GM21381 (cell line): ENCODE measurements around the gene ACSM2A.
"Not testable (repeated sequence)": the region's sequence is repeated elsewhere in the genome, so short reads cannot be mapped to it uniquely, and the experiment has no call there.

Experiments
- ATAC-seq: cut with Tn5 transposase; IDR thresholded peaks from one replicate; pipeline ENCODE4 v1.9.1; 2021; ENCODE audit warnings: mild to moderate bottlenecking, moderate library complexity; ENCODE audit not compliant: unreplicated experiment

Gene ACSM2A

GRCh38 chr16:20451364-20451763, at the start of gene ACSM2A:
Gene ACSM2A (plus strand): TSS chr16:20451521. CDS start chr16:20460115, 8,594 bp downstream.
- not testable (repeated sequence) for ATAC-seq

GRCh38 chr16:20402651-20403050, 48.7 kb upstream of the ACSM2A start:
- ATAC-seq: no peak

- no peak for ATAC-seq
Observed at GRCh38 chr16:20404637-20405036, 46.7 kb upstream of the ACSM2A start, which contains the start of gene PDILT. Gene PDILT (minus strand): TSS chr16:20404737. CDS start chr16:20399300, 5,437 bp downstream.

GRCh38 chr16:20409398-20410120, 41.8 kb upstream of the ACSM2A start, which contains the start of gene ACSM5:
Gene ACSM5 (plus strand): TSS chr16:20409534. CDS start chr16:20411485, 1,951 bp downstream.
- no peak for ATAC-seq

GRCh38 chr16:20410121-20410723, 41.1 kb upstream of the ACSM2A start:
- ATAC-seq: no peak

GRCh38 chr16:20411055-20411454, 40.3 kb upstream of the ACSM2A start:
- no peak for ATAC-seq

- ATAC-seq: no peak
Observed at GRCh38 chr16:20415541-20415940, 35.8 kb upstream of the ACSM2A start.

GRCh38 chr16:20419093-20419492, 32.2 kb upstream of the ACSM2A start:
- ATAC-seq: not testable (repeated sequence)

- ATAC-seq: not testable (repeated sequence)
Observed at GRCh38 chr16:20421748-20422147, 29.6 kb upstream of the ACSM2A start.

GRCh38 chr16:20423772-20424128, 27.6 kb upstream of the ACSM2A start:
- not testable (repeated sequence) for ATAC-seq

GRCh38 chr16:20424129-20424866, 27.0 kb upstream of the ACSM2A start:
- no peak for ATAC-seq

- ATAC-seq: not testable (repeated sequence)
Observed at GRCh38 chr16:20427401-20427797, 23.9 kb upstream of the ACSM2A start.

GRCh38 chr16:20429499-20429898, 21.8 kb upstream of the ACSM2A start:
- ATAC-seq: not testable (repeated sequence)

GRCh38 chr16:20430480-20430879, 20.8 kb upstream of the ACSM2A start:
- ATAC-seq: not testable (repeated sequence)

- ATAC-seq: no peak
Observed at GRCh38 chr16:20430948-20431347, 20.4 kb upstream of the ACSM2A start.

GRCh38 chr16:20438950-20439349, 12.4 kb upstream of the ACSM2A start:
- ATAC-seq: not testable (repeated sequence)

GRCh38 chr16:20439820-20440231, 11.5 kb upstream of the ACSM2A start:
- not testable (repeated sequence) for ATAC-seq

- ATAC-seq: not testable (repeated sequence)
Observed at GRCh38 chr16:20440731-20441130, 10.6 kb upstream of the ACSM2A start.

- ATAC-seq: no peak
Observed at GRCh38 chr16:20441191-20441590, 10.1 kb upstream of the ACSM2A start.

- ATAC-seq: not testable (repeated sequence)
Observed at GRCh38 chr16:20441859-20442258, 9.5 kb upstream of the ACSM2A start.

- not testable (repeated sequence) for ATAC-seq
Observed at GRCh38 chr16:20446652-20447393, 4.5 kb upstream of the ACSM2A start.
